CD4-positive, alpha-beta T cell treated with Interleukin-1 beta for 1 hour (primary cell): ENCODE results near the gene H2BK1.

Experiments
- DNase-seq, 2 donors: peaks; one replicate each; pipeline ENCODE4 v3.0.0-alpha.2; 2020 to 2022

The H2BK1 gene

GRCh38 chr7:151231080-151231479 is 20.8 kb upstream of the H2BK1 start:
- DNase-seq: no peak

DNA sequence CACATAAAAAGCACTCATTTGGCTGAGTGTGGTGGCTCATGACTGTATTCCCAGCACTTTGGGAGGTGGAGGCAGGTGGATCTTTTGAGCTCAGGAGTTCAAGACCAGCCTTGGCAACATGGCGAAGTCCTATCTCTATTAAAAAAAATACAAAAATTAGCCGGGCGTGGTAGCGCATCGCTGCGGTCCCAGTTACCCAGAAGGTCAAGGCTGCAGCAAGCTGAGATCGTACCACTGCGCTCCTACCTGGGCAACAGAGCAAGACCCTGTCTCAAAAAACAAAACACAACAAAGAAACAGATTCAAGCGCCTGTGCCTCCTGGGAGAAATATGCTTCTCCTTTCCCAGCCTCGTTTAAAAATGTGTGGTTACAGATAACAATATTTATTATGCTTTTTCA is 19.0 kb upstream of the H2BK1 start:
- DNase-seq: no peak

DNA sequence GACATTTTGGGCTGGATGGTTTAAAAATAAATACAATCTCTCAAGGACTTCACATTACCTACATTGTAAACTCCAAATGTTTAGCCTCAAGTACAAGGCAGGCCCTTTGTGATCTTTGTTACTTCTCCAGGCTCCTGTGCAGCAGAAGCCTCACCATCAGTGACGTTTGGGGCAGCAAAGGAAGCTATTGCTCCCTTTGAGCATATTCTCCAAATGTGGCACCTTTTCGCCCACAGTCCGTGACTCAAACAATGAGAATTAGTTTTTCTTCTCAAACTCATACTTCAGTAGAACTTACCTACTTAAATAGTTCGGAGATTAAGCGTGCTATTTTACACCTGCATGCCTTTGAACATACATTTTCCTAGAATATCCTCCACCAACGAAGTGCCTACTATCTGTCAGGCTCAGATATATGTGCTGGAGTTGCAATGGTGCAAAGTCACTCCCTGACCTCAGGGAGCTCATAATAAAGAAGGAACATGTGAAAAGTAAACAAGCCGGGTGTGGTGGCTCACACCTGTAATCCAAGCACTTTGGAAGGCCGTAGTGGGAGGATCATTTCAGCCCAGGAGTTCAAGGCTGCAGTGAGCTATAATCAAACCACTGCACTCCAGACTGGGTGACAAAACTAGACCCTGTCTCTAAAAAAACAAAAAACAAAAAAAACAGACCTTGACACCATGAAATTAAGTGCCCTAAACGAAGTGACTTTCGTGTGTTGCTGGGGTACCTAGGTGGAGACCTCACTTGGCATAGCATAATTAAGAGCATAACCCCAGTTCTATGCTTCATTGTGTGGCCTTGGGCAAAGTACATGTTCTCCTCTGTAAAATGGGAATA is 18.0 kb upstream of the H2BK1 start:
- DNase-seq: no peak

DNA sequence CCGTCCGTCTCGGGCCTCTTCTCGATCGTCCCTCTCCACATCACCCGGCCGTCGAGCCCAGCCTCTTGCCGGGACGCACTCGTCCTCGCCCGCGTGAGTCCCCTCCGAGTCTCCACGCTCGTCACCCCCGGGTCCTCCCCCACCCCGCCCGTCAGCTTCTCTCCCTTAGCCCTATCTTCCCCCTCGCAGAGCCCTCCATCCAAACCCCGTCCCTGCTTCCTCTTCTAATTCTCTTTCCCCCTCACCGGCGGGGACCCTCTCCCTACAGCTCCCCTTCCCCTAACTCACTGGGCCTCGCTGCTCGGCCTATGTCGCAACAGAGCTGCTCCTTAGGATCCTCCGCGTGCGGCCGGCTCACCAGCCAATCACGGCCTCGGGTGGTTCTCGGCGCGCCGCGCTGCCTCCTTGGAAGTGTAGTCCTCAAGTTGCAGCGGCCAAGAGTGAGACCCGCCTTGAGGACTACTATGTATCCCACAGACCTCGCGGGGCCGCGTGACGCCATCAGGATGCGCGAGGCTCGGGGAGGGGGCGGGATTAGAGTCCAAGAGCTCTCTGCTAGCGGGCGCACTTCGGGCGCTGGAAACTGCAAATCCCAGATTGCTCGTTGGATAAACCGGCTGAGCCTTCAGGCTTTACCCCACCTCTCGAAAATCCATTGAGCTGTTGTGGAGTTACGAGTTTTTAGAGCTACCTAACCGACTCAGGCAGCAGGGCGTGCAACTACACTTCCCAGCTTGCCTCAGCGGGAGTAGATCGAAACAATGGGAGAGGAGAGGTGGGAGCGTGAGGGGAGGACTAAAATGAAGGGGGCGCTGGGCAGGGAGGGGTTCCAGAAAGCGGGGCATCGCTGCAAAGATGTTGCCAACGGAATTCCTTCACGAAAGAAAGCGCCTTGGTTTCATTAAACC is 16.8 kb upstream of the H2BK1 start, which contains the start of gene ABCF2:
Gene ABCF2 (minus strand): TSS at position 331 of the 908 bp plus-strand sequence. CDS start 747 bp downstream, outside the sequence.
- peak; percentile 95 to 97 for DNase-seq

DNA sequence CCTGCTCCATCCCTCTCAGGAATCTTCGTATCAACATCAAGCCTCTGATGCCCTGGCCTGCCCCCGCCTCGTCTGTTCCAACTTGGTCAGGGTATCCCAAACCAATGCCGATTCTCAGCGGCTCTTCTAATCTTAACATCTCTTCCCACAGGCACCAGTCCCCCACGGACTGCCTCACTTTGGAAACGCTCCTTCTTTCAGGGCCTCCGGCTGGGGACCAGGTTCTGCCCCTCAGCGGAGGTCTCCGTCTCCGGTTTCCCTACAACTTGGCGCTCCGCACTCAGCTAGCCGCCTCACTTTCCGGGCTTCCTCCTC is 16.2 kb upstream of the H2BK1 start:
- DNase-seq: no peak

DNA sequence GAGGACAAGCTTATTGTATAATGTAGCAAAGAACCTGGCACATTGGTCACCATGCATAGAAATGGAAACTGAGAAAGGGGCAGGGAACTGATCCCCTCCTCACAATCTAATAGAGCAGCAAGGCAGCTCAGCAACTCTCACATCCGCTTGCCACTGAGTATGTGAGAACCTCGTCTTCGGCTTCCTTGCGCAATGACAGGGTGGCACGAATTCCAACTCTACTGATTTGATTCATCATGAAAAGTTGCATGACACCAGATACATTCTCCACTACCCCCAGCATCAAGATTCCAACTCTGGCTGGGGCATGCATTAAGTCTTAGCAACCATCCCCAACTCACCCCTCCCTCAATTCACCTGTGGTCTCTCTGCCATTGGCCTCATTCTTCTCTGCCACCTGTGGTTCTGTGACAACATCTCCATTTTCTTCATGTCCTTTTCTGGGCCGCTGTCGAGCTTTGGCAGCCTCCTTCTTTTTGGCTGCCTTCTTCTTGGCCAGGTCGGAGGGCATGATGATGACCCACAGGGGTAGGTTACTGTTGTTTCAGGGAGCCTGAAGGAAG is 15.7 kb upstream of the H2BK1 start:
- no peak for DNase-seq

DNA sequence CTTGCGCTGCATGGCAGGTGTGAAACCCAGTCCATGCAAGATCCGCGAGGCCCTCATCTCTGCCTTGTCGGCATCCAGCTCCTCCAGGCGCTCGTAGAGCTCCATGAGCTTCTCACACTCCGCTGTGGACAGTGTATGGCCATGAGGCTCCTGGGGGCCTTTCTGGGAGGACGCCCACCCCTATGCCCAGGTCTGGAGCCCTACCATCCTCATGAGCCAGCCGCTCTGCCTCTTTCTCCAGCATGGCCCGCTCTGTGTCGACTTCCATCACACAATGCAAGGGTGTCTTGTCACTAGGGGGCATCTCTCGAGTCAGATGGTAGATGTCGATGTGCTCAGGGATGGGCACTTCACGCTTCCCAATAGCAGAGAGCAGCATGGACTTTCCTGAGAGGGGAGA is 13.4 kb upstream of the H2BK1 start:
- no peak for DNase-seq

- no peak for DNase-seq
Measured at GRCh38 chr7:151218170-151218569, 7.9 kb upstream of the H2BK1 start.

GRCh38 chr7:151215396-151215795 is 5.1 kb upstream of the H2BK1 start:
- DNase-seq: no peak

GRCh38 chr7:151213826-151214225 is 3.5 kb upstream of the H2BK1 start:
- no peak for DNase-seq

GRCh38 chr7:151212626-151213025 is 2.3 kb upstream of the H2BK1 start:
- DNase-seq: no peak

DNA sequence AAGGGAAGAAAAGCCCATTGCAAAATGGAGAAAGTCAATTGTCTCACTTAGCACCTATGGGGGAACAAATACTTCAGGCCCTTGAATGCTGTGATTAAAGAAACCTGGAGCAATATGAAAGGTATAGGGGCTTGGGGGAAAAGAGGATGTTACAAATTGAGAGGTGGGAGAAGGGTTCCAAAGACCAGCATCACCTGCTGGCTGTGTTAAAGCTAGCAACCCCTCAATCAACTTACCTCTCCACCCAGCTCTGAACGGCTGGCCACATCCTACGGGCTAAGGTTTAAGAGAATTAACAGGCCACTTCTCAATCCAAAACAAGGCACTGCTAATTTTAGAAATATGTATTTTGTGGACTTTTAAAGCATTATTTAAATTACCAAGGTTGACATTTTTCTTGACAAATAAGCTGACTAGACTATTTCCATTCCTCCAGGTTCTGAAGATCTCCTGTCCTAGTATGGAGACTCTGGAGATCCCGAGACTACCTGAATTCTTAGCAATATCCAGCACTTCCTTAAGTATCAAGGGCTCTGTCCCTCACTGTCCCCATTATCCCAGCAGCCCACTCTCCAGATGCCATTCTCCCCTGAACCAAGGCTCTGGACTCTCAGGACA is 976 bp upstream of the H2BK1 start:
- no peak for DNase-seq

DNA sequence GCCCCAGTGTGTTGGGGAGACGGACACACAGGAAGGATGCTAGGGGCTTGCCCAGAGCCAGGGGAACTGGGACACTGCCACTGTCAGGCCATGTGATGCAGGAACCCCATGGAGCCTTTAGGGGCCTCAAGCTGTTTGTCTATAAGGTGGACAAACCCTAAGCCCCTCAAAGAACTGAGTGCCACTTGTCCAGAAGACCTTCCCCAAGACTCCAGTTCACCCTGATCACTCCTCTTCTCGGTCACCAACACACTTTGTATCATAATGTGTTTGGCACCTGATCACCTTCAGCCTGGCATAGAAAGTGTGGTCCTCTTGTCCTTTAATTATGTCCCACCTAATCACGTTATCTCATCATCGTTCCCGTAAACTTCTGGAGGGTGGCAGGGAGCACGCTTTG is 700 bp downstream of the H2BK1 start:
- no peak for DNase-seq

DNA sequence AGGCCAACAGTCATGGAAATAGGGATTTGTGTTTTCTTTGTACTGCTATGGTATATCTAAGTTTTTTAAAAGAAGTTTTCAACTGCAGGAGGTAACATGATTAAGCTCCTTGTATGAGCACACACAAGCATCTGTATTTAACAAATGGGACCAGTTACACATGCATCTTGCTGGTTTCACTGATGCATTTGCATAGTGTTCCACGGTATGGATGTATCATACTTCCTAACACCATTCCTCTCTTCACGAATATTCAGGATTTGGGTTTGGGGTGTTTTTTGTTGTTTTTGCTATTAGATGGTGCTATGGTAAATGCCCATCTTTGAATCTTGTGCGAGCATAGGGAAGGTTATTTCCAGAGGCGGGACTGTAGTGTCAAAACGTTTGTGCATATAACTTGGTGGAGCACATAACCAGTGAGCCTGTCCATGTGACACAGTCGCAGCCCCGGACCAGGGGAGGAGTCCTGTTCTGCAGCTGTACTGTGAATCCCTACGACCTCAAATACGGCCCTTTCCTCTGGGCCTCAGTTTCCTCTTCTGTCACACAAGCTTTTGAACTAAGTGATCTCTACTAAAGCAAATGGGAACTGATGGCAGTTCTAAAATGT is 1.9 kb downstream of the H2BK1 start:
- no peak for DNase-seq

DNA sequence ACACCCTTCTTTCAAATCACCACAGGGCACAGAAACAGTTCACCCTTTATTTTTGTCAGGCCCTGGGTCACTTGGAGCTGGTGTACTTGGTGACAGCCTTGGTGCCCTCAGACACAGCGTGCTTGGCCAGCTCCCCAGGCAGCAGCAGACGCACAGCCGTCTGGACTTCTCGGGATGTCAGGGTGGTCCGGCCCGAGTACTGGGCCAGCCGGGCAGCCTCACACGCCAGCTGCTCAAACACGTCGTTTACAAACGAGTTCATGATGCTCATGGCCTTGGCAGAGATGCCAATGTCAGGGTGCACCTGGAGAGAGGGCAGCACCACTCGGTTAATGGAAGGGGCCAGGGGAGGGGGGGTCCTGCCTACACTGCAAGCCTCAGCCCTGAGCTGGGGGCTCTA is 2.5 kb downstream of the H2BK1 start:
- no peak for DNase-seq

DNA sequence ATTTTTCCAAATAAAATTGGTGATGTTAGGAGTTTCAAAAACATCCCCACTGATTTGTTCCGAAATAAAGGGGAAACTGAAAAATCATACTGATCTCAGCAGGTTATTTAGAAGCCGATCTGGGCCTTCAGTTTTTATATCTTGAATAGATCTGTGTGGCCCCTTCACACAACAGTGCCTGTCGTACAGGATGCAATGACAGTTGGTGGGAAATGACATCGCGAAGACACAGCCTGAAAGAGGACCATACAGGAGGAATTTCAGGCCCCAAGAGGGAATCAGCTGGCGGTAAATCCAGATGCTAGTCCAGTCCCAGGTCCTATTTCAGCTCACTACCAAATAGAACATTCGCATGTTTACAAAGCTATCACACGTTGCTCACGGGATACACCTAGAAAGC is 3.0 kb downstream of the H2BK1 start:
- DNase-seq: peak in 1 of 2 donors; percentile 17

DNA sequence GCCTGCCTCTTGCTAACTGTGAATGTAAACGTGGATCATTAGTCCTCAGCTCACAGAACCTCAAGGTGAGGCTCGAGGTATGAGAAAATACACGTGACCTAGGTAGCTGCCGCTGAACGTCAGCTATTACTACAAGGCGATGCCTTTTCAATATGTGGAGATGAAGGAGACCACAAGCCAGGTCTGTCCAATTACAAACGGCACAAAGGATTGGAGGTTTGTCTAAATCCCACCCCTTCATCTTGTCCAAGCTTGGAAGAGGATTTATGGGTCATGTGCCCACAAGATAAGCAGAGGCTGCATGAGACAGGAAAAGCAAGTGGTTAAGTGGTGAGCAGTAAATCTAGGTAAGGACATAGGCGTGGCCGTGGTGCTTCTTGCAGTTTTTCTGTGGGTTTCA is 3.4 kb downstream of the H2BK1 start:
- DNase-seq: peak; percentile 22 to 67

DNA sequence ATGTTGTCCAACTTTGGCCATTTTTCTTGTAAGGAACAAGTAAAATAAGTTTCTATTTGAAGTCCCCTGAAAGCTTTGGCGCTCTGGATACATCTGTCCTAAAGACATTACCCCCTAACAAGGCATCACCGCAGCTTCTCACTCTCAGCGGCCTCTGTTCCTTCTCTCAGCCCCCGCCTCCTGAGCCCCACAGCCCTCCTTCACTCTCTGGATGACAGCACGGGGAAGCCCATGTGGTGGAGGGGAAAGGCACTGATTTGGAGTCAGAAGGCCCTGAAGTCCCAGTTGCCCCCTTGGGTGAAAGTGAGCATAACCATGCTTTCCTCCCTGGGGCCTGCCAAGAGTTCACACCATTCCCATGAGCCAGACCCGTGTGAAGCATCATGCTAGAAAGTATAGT is 4.6 kb downstream of the H2BK1 start:
- DNase-seq: no peak

DNA sequence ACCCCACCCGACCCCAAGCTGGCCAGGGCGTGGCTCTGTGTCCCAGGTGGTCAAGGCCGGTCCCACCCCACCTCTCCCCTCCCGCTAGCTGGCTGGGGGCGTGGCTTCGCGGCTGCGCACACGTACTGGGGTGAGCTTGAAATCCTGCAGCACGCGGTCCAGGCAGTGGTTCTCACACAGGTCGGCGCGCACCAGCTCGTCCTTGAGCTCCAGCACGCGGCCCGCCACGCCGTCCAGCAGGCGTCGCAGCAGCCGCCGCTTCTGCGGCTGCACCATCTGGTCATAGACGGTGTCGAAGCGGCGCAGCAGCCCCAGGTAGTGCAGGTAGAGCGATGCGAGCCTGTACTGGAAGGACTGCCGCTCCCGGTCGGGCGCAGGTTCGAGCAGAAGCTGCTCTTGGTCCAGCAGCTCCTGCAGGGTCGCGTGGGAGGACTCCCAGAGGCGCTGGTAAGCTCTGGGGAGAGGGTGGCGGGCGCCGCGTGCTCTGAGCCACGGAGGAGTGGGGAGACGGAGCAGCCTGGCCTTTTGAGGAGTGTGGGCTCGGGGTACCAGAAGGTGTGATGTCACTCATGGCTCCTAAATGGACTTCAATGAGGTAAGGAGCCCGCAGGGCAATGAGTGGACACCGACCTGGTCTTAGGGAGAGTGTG is 5.8 kb downstream of the H2BK1 start:
- DNase-seq: peak in 1 of 2 donors; percentile 10

GRCh38 chr7:151202836-151203235 is 7.5 kb downstream of the H2BK1 start:
- no peak for DNase-seq

- no peak for DNase-seq
Measured at GRCh38 chr7:151201751-151202150, 8.5 kb downstream of the H2BK1 start.

GRCh38 chr7:151201344-151201743 is 8.9 kb downstream of the H2BK1 start:
- DNase-seq: no peak
